Vagina (tissue), 2 donors: ENCODE results near the gene RAPGEF3.

Source experiments
- CTCF ChIP-seq, 3 experiments: fragments of 450-650 bp in 2 of 3; fragments of 200-600 bp in 1 of 3; sonication (generic) in 1 of 3; IDR thresholded peaks; one replicate each; pipeline ENCODE4 v1.5.1; 2017 to 2019; ENCODE audit warnings: antibody characterized with exemption in 3 of 3, mild to moderate bottlenecking in 2 of 3, moderate library complexity in 2 of 3
- POLR2AphosphoS5 ChIP-seq, 2 donors: sonication (generic); formaldehyde crosslinking; IDR thresholded peaks; one replicate each; pipeline ENCODE4 v1.9.0; 2017; ENCODE audit warnings: antibody characterized with exemption in 2 of 2, mild to moderate bottlenecking in 2 of 2, low read depth in 1 of 2; ENCODE audit not compliant: insufficient read depth in 1 of 2

- TF ChIP-seq CTCF (IDR thresholded peaks at IDR 0.05) = no peak
- no peak for TF ChIP-seq POLR2AphosphoS5 (IDR thresholded peaks at IDR 0.05; ENCODE audit: insufficient read depth in 1 of 2, low read depth in 1 of 2)
Measured at GRCh38 chr12:47793015-47793681, 34.5 kb upstream of the RAPGEF3 start.
